Measurements from ENCODE around the gene ABCA8.

- no peak for TF ChIP-seq CTCF (conservative IDR thresholded peaks at IDR 0.05; ENCODE audit: low read depth, low read length)
- no peak for TF ChIP-seq EZH2 (IDR thresholded peaks at IDR 0.05; ENCODE audit: borderline replicate concordance, low read depth, low read length, poor library complexity, severe bottlenecking)
Measured at GRCh38 chr17:68870161-68870826, 84.9 kb downstream of the ABCA8 start.
